ENCODE data around the gene MED25.
A peak's percentile ranks its signal among the peaks of the same experiment; 100 is the strongest.

MED25 gene

DNA sequence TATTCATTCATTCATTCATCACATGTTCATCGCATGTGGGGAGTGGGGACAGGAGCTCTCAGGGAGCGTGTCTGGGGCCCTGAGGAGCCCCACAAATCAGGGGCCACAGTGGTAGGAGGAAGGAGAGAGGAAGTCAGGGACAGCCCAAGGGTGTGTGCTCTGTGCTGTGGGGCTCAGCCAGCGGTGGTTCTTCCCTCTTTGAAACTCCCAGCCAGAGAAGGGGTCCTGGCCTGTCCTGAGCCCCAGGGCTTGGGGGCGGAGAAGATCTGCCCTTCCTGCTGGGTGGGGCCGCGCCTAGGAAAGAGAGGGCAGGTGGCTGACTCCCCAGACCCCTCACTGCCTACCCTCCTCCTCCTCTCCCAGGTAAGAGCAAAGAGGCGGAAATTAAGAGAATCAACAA is 36.7 kb upstream of the MED25 start:
- Histone ChIP-seq H3K4me1 (ENCODE audit: control insufficient read depth, insufficient read depth, low read length) (peaks cover 17% of the 10 kb centered on the region; the same call in 1 of the 2 replicates), H3K4me3 (ENCODE audit: low read depth, low read length) (no peak overlapping the region), H3K36me3 (ENCODE audit: control insufficient read depth, insufficient read depth, low read length) (peaks cover 24% of the 10 kb centered on the region), H3K27me3 (ENCODE audit: control insufficient read depth, insufficient read depth, low read length) (no peaks in the 10 kb centered on the region), H3K9ac (ENCODE audit: low read length) (no peak overlapping the region), H3K9me3 (ENCODE audit: control insufficient read depth, insufficient read depth, low read depth, low read length) (no peaks in the 10 kb centered on the region), H3K27ac (ENCODE audit: low read depth, low read length) (peak overlapping the region; percentile 34; the same call in 1 of the 2 replicates)

DNA sequence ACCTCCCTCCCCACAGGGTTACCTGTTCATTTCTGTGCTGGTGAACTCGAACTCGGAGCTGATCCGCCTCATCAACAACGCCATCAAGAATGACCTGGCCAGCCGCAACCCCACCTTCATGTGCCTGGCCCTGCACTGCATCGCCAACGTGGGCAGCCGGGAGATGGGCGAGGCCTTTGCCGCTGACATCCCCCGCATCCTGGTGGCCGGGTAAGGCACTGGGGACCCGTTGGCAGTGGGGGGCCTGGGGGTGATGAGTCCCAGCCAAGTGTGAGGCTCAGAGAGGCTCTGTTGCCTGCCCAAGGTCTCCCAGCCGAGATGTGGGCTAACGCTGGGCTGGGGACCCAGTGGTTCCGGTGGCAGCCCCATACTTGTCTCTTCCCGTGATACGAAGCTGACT is 35.6 kb upstream of the MED25 start:
- Histone ChIP-seq H3K4me1 (ENCODE audit: control insufficient read depth, insufficient read depth, low read length) (peaks cover 23% of the 10 kb centered on the region; the same call in 1 of the 2 replicates), H3K9ac (ENCODE audit: low read length) (no peak overlapping the region)

DNA sequence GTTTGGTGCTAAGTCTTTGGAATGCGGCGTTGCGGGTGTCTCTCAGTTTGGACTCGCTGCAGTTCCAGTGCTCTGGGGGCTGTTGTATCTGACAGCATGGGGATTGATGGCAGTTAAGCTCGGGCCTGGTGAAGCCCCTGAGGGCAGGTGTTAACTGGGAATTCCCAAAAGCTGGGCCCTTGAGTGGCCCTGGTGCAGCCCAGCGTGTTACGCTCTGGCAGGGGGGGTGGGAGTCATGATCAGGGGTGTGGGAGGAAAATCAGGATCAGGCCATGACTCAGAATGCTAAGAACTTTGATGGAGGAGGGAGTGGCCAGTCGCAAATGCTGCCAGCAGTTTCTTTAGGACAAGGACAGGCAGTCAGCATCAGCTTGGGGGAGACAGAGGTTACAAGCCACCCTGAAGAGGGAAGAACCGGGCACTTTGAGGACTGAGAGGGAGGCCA is 31.7 kb upstream of the MED25 start:
- H3K9ac ChIP-seq (ENCODE audit: low read length) = no peak overlapping the region
- H3K4me3 ChIP-seq (ENCODE audit: low read depth, low read length) = no peak overlapping the region
- peaks cover 46% of the 10 kb centered on the region for H3K36me3 ChIP-seq (ENCODE audit: control insufficient read depth, insufficient read depth, low read length)
- H3K4me1 ChIP-seq (ENCODE audit: control insufficient read depth, insufficient read depth, low read length) = peaks cover 14% of the 10 kb centered on the region; the same call in 1 of the 2 replicates
- H3K9me3 ChIP-seq (ENCODE audit: control insufficient read depth, insufficient read depth, low read depth, low read length) = no peaks in the 10 kb centered on the region
- no peaks in the 10 kb centered on the region for H3K27me3 ChIP-seq (ENCODE audit: control insufficient read depth, insufficient read depth, low read length)
- peak overlapping the region; percentile 53; the same call in 1 of the 2 replicates for H3K27ac ChIP-seq (ENCODE audit: low read depth, low read length)

More for the DNA sequence above, 35.6 kb upstream of the MED25 start:
- peaks cover 25% of the 10 kb centered on the region for H3K36me3 ChIP-seq (ENCODE audit: control insufficient read depth, insufficient read depth, low read length)
- no peaks in the 10 kb centered on the region for H3K27me3 ChIP-seq (ENCODE audit: control insufficient read depth, insufficient read depth, low read length)
- no peak overlapping the region for H3K4me3 ChIP-seq (ENCODE audit: low read depth, low read length)
- H3K27ac ChIP-seq (ENCODE audit: low read depth, low read length) = no peak overlapping the region
- H3K9me3 ChIP-seq (ENCODE audit: control insufficient read depth, insufficient read depth, low read depth, low read length) = no peaks in the 10 kb centered on the region

DNA sequence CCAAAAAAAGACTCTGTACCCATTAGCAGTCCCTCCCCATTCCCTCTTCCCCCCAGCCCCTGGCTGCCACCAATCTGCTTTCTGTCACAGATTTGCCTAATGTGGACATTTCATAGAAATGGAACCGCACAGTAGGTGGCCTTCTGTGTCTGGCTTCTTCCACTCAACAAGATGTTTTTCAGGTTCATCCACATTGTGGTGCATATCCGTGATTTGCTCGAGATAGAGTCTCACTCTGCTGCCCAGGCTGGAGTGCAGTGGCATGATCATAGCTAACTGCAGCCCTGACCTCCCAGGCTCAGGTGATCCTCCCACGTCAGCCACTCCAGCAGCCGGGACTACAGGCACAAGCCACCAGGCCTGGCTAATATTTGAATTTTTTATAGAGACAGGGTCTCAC is 30.3 kb upstream of the MED25 start:
- H3K27me3 ChIP-seq (ENCODE audit: control insufficient read depth, insufficient read depth, low read length) = no peaks in the 10 kb centered on the region
- no peaks in the 10 kb centered on the region for H3K9me3 ChIP-seq (ENCODE audit: control insufficient read depth, insufficient read depth, low read depth, low read length)
- H3K27ac ChIP-seq (ENCODE audit: low read depth, low read length) = no peak overlapping the region
- H3K36me3 ChIP-seq (ENCODE audit: control insufficient read depth, insufficient read depth, low read length) = peaks cover 50% of the 10 kb centered on the region
- H3K4me3 ChIP-seq (ENCODE audit: low read depth, low read length) = no peak overlapping the region
- H3K4me1 ChIP-seq (ENCODE audit: control insufficient read depth, insufficient read depth, low read length) = peaks cover 10% of the 10 kb centered on the region; the same call in 1 of the 2 replicates
- no peak overlapping the region for H3K9ac ChIP-seq (ENCODE audit: low read length)

DNA sequence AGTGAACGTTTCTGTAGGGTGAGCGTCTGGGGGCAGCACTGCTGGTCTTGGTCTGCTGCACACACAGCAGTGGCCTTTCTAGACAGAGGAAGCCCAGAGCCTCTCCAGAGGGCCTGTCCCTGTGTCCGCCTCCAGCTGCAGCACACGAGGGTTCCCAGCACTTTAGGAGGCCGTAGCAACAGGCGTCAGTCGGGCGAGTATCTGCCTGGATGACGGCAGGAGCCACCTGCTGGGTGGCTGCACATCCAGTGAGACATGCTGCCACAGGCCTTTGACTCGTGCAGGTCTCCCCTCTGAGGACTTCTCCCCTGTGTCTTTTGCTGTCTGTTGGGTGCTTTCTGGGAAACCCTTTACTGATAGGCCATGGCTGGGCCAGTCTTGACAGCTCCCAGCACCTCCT is 29.2 kb upstream of the MED25 start:
- no peaks in the 10 kb centered on the region for H3K9me3 ChIP-seq (ENCODE audit: control insufficient read depth, insufficient read depth, low read depth, low read length)
- no peak overlapping the region for H3K4me3 ChIP-seq (ENCODE audit: low read depth, low read length)
- H3K27ac ChIP-seq (ENCODE audit: low read depth, low read length) = no peak overlapping the region
- peaks cover 49% of the 10 kb centered on the region for H3K36me3 ChIP-seq (ENCODE audit: control insufficient read depth, insufficient read depth, low read length)
- no peaks in the 10 kb centered on the region for H3K27me3 ChIP-seq (ENCODE audit: control insufficient read depth, insufficient read depth, low read length)
- peaks cover 10% of the 10 kb centered on the region; the same call in 1 of the 2 replicates for H3K4me1 ChIP-seq (ENCODE audit: control insufficient read depth, insufficient read depth, low read length)
- H3K9ac ChIP-seq (ENCODE audit: low read length) = no peak overlapping the region

DNA sequence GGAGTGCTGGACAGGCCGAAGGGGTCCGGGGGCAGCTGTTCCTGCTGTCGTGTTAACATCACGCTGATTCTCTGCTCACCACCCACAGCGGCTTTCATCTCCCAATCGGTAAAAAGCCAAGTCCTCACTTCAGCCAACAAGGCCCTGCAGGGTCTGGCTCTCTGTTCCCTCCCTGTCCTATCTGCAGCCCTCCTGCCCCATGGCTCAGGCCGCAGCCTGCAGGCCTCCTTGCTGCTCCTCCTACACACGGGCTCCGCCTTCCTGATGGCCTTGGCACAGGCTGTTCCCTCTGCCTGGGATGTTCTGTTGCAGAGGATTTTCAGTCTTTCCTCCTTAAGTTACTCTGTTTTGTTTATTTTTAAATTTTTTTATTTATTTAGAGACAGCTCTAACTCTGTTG is 27.2 kb upstream of the MED25 start:
- no peak overlapping the region for H3K9ac ChIP-seq (ENCODE audit: low read length)
- H3K36me3 ChIP-seq (ENCODE audit: control insufficient read depth, insufficient read depth, low read length) = peaks cover 57% of the 10 kb centered on the region
- H3K9me3 ChIP-seq (ENCODE audit: control insufficient read depth, insufficient read depth, low read depth, low read length) = no peaks in the 10 kb centered on the region
- H3K4me3 ChIP-seq (ENCODE audit: low read depth, low read length) = no peak overlapping the region
- no peak overlapping the region for H3K27ac ChIP-seq (ENCODE audit: low read depth, low read length)
- H3K27me3 ChIP-seq (ENCODE audit: control insufficient read depth, insufficient read depth, low read length) = no peaks in the 10 kb centered on the region
- peaks cover 10% of the 10 kb centered on the region; the same call in 1 of the 2 replicates for H3K4me1 ChIP-seq (ENCODE audit: control insufficient read depth, insufficient read depth, low read length)

DNA sequence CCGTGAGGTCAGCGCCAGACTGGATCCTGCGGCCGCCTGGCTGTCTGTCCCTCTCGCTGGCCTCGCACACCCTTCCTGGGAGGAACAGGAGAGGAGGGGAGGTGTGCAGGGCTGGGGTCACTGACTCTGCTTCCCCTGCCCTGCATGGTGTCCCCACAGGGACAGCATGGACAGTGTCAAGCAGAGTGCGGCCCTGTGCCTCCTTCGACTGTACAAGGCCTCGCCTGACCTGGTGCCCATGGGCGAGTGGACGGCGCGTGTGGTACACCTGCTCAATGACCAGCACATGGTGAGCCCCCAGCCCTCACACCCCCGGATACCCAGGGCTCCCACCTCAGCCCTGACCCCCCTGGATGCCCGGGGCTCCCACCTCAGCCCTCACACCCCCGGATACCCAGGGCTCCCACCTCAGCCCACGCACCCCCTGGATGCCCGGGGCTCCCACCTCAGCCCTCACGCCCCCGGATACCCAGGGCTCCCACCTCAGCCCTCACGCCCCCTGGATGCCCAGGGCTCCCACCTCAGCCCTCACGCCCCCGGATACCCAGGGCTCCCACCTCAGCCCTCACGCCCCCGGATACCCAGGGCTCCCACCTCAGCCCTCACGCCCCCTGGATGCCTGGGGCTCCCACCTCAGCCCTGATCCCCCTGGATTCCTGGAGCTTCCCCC is 26.2 kb upstream of the MED25 start:
- H3K27ac ChIP-seq (ENCODE audit: low read depth, low read length) = no peak overlapping the region
- H3K9ac ChIP-seq (ENCODE audit: low read length) = no peak overlapping the region
- H3K27me3 ChIP-seq (ENCODE audit: control insufficient read depth, insufficient read depth, low read length) = no peaks in the 10 kb centered on the region
- H3K4me3 ChIP-seq (ENCODE audit: low read depth, low read length) = no peak overlapping the region
- H3K4me1 ChIP-seq (ENCODE audit: control insufficient read depth, insufficient read depth, low read length) = peaks cover under 1% of the 10 kb centered on the region; the same call in 1 of the 2 replicates
- no peaks in the 10 kb centered on the region for H3K9me3 ChIP-seq (ENCODE audit: control insufficient read depth, insufficient read depth, low read depth, low read length)
- peaks cover 68% of the 10 kb centered on the region for H3K36me3 ChIP-seq (ENCODE audit: control insufficient read depth, insufficient read depth, low read length)

DNA sequence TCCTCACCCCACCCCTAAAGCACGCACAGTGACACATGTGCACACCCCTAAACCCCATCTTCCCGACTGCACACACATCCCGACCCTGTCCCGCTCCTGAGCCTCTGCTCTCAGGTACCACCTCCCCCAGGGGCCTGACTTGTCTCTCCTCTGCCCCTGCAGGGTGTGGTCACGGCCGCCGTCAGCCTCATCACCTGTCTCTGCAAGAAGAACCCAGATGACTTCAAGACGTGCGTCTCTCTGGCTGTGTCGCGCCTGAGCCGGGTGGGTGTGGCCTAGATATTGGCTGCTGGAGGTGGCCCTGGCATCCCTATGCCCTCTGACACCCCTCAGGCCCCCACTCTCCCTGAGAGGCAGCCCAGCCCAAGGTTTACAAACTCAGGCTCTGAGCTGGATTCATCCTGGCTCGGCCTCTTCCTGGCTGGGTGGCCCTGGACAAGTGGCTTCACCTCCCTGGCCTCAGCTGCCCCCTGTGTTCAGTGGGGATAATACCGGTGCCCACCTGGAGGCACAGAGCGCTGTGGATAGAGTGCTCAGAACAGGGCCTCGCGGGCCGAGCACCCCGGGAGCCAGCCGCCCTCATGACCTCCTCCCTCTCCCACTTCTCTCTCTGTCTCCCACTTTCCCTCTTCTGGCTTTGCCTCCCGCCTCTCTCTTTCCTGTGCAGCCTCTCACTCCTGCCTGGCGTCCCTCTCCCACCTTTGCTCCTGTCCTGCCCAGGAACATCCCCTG is 25.1 kb upstream of the MED25 start:
- no peak overlapping the region for H3K4me3 ChIP-seq (ENCODE audit: low read depth, low read length)
- peaks cover 72% of the 10 kb centered on the region for H3K36me3 ChIP-seq (ENCODE audit: control insufficient read depth, insufficient read depth, low read length)
- no peak overlapping the region for H3K9ac ChIP-seq (ENCODE audit: low read length)
- no peaks in the 10 kb centered on the region for H3K9me3 ChIP-seq (ENCODE audit: control insufficient read depth, insufficient read depth, low read depth, low read length)
- no peaks in the 10 kb centered on the region for H3K4me1 ChIP-seq (ENCODE audit: control insufficient read depth, insufficient read depth, low read length)
- no peak overlapping the region for H3K27ac ChIP-seq (ENCODE audit: low read depth, low read length)
- no peaks in the 10 kb centered on the region for H3K27me3 ChIP-seq (ENCODE audit: control insufficient read depth, insufficient read depth, low read length)

DNA sequence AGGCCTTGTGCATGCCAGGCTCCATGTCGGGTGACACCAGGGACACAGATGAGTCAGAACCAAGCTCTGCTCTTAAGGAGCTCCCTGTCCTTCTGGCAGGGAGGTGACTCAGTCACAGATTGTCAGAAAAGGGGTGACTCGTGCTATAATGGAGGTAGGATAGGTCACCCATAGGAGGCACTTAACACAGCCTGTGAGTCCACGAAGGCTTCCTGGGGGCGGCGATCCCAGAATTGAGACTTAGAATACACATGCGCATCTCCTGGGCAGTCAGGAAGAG is 24.6 kb upstream of the MED25 start:
- no peak overlapping the region for H3K9ac ChIP-seq (ENCODE audit: low read length)
- no peaks in the 10 kb centered on the region for H3K9me3 ChIP-seq (ENCODE audit: control insufficient read depth, insufficient read depth, low read depth, low read length)
- H3K4me1 ChIP-seq (ENCODE audit: control insufficient read depth, insufficient read depth, low read length) = no peaks in the 10 kb centered on the region
- no peak overlapping the region for H3K4me3 ChIP-seq (ENCODE audit: low read depth, low read length)
- H3K36me3 ChIP-seq (ENCODE audit: control insufficient read depth, insufficient read depth, low read length) = peaks cover 75% of the 10 kb centered on the region
- no peaks in the 10 kb centered on the region for H3K27me3 ChIP-seq (ENCODE audit: control insufficient read depth, insufficient read depth, low read length)
- H3K27ac ChIP-seq (ENCODE audit: low read depth, low read length) = no peak overlapping the region

DNA sequence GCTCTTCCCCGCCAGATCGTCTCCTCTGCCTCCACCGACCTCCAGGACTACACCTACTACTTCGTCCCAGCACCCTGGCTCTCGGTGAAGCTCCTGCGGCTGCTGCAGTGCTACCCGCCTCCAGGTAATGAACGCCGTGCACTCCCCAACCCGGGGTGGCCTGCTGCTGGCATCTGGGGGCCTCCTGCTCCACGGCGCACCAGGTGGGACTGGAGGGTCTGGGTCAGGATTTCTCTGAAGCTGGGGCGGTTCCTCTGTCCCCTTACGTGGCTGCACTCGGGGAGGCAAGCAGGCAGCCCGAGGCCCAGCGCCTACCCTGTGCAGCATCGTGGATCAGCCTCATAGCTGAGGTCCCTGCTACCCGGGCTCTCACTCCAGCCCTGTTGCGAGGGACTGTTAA is 22.5 kb upstream of the MED25 start:
- no peaks in the 10 kb centered on the region for H3K9me3 ChIP-seq (ENCODE audit: control insufficient read depth, insufficient read depth, low read depth, low read length)
- H3K4me3 ChIP-seq (ENCODE audit: low read depth, low read length) = no peak overlapping the region
- no peaks in the 10 kb centered on the region for H3K4me1 ChIP-seq (ENCODE audit: control insufficient read depth, insufficient read depth, low read length)
- H3K27me3 ChIP-seq (ENCODE audit: control insufficient read depth, insufficient read depth, low read length) = no peaks in the 10 kb centered on the region
- no peak overlapping the region for H3K9ac ChIP-seq (ENCODE audit: low read length)
- no peak overlapping the region for H3K27ac ChIP-seq (ENCODE audit: low read depth, low read length)
- peaks cover 86% of the 10 kb centered on the region for H3K36me3 ChIP-seq (ENCODE audit: control insufficient read depth, insufficient read depth, low read length)

DNA sequence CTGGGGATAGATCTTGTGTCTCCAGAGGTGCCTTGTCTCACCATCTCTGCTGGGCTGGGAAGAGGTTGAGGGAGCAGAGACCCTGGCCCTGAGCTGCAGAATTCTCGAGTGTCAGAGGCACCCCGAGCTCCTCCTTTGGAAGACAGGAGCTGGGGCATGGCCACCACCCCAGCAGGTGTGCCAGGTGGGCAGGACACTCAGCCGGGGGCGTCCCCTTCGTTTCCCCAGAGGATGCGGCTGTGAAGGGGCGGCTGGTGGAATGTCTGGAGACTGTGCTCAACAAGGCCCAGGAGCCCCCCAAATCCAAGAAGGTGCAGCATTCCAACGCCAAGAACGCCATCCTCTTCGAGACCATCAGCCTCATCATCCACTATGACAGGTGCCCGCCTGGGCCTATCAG is 19.5 kb upstream of the MED25 start:
- Histone ChIP-seq H3K9me3 (ENCODE audit: control insufficient read depth, insufficient read depth, low read depth, low read length) (no peaks in the 10 kb centered on the region), H3K4me1 (ENCODE audit: control insufficient read depth, insufficient read depth, low read length) (peaks cover 8% of the 10 kb centered on the region), H3K4me3 (ENCODE audit: low read depth, low read length) (no peak overlapping the region), H3K9ac (ENCODE audit: low read length) (no peak overlapping the region), H3K27me3 (ENCODE audit: control insufficient read depth, insufficient read depth, low read length) (no peaks in the 10 kb centered on the region), H3K27ac (ENCODE audit: low read depth, low read length) (no peak overlapping the region), H3K36me3 (ENCODE audit: control insufficient read depth, insufficient read depth, low read length) (peaks cover 77% of the 10 kb centered on the region)
